CD4-positive, alpha-beta T cell treated with Interleukin-6 at 100 ng/mL for 8 hours (primary cell): ENCODE data around the gene ISOC2.
"Not testable (repeated sequence)": the region's sequence is repeated elsewhere in the genome, so short reads cannot be mapped to it uniquely, and the experiment has no call there.

ENCODE experiments used
- DNase-seq: peaks from one replicate; pipeline ENCODE4 v3.0.0-alpha.2; 2020; ENCODE audit warnings: mixed read lengths, low spot score

The ISOC2 gene, protein sequence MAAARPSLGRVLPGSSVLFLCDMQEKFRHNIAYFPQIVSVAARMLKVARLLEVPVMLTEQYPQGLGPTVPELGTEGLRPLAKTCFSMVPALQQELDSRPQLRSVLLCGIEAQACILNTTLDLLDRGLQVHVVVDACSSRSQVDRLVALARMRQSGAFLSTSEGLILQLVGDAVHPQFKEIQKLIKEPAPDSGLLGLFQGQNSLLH

DNA sequence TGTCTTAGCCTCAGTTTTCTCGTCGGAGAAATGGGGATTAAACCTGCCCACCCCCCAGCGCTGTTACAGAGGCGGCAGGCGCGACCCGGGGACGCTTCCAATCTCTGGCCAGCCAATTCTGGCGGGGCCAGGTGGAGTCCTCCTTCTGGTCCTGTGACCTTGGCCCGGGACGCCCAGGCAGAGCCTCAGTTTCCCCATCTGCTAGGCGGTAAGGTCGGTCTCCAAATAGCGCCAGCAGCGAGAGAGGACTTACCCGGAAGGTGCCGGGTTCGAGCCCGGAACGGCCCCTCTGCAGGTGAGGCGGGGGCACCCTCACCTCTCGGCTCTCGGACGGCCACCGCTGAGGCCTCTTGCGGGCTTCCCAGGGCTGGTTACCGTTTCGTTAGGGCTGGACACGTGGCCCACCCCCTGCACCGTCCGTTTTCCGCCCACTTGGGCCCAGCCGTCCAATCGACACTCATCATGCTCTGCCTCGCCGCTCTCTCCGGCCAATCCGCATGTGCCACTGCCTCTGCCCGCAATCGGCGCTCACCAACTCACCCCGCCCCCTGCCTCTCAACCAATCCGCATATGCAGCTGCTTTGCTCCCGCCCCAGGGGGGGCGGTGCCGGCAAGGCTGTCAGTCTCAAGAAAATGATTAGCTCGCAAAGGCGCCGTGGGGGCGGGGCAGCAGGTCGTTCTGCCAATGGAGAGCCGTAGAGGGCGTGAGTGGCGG lies at the start of gene ISOC2:
Gene ISOC2 (minus strand): TSS at position 384 of the 715 bp plus-strand sequence. CDS start 5,156 bp downstream, outside the sequence.
- peak; percentile 100 for DNase-seq

DNA sequence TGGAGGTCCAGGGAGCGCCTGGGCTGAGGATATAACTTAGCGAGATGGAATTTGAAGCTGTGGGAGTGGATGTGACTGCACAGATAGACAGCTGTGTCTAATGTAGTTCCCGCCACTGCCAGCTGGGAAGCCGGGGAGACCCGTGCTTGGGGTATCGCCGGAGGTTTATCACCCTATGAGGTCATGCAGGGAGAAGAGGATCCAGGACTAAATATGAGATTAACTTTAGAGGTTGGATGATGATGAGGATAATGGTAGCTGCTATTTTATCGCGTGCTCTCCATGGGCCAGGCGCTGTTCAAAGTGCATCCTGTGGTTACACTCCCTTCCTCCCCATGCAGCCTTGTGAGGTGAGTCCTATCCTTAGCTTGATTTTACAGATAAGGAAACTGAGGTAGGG lies 46.7 kb upstream of the ISOC2 start:
- DNase-seq, result no peak

DNA sequence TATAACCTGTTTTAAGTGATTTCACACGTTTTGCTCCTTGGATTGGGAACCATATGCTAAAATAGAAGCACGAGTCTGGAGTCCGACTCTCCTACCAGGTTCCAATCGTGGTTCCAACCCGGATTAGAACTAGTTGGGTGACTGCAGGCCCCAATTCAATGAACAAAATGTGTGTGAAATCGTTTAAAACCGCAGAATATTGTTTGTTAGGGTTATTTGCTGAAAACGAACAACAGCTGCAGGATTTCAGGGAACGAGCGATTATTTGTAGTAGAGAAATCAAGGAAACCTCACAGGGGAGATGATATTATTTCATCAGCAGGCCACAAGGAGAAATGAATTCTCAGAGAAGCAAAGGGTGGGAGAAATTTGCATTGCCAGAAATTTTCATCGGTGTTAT lies 43.5 kb upstream of the ISOC2 start:
- DNase-seq, result no peak

DNA sequence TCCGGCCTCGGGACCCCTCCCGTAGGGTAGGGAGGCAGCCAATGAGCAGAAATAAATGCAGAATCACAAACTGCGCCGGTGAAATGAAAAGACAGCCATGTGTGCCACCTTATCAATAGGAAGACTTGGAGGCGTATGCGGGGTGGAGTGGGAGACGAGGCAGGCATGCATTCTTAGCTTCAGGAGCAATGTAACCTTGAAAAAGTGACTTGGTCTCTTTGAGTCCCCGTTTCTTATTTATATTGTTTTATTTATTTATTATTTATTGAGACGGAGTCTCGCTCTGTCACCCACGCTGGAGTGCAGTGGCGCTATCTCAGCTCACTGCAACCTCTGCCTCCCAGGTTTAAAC lies 42.8 kb upstream of the ISOC2 start:
- DNase-seq, result no peak

GRCh38 chr19:55503502-55504251 lies 42.2 kb upstream of the ISOC2 start:
- DNase-seq, result peak; percentile 90

- no peak for DNase-seq
Observed at GRCh38 chr19:55503157-55503501, 41.7 kb upstream of the ISOC2 start.

DNA sequence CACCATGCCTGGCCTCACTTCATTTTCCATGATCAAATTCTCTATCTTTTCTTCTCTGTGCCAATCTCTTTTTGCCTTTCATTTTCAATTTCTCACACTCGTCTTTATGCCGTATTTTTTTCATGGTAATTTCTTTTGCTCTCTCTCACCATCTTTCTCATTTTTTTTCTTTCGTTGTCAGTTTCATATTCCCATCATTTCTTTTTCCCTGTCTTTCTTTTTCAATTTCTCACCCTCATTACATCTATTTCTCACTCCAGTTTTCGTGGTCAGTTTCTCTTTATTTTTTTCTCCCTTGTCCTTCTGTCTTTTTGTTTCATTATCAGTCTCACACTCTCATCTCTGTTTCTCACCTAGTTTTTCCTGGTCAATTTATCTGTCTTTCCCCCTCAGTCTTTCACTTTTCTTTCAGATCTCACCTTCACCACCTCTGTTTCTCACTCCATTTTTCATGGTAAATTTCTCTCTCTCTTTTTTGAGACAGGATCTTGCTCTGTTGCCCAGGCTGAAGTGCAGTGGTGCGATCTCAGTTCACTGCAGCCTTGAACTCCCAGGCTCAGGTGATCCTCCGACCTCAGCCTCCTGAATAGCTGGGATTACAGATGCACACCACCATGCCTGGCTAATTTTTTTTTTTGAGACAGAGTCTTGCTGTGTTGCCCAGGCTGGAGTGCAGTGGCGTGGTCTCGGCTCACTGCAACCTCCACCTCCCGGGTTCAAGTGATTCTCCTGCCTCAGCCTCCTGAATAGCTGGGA lies 40.9 kb upstream of the ISOC2 start:
- no peak for DNase-seq

- no peak for DNase-seq
Observed at GRCh38 chr19:55500368-55500952, 39.0 kb upstream of the ISOC2 start.

GRCh38 chr19:55498246-55498840 lies 36.9 kb upstream of the ISOC2 start:
- DNase-seq, result no peak

- DNase-seq, result no peak
Observed at GRCh38 chr19:55497763-55498162, 36.3 kb upstream of the ISOC2 start.

DNA sequence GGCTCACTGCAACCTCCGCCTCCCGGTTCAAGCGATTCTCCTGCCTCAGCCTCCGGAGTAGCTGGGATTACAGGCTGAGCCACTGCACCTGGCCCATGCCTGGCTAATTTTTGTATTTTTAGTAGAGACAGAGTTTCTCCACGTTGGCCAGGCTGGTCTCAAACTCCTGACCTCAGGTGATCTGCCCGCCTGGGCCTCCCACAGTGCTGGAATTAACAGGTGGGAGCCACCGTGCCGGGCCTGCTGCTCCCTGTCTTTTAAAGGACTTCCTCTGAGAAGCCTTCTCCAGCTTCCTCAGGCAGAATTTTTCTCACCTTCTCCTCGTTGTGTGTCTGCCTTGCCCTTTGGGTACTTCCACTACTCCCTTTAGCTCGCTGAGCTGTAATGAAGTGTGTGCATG lies 35.4 kb upstream of the ISOC2 start:
- not testable (repeated sequence) for DNase-seq

DNA sequence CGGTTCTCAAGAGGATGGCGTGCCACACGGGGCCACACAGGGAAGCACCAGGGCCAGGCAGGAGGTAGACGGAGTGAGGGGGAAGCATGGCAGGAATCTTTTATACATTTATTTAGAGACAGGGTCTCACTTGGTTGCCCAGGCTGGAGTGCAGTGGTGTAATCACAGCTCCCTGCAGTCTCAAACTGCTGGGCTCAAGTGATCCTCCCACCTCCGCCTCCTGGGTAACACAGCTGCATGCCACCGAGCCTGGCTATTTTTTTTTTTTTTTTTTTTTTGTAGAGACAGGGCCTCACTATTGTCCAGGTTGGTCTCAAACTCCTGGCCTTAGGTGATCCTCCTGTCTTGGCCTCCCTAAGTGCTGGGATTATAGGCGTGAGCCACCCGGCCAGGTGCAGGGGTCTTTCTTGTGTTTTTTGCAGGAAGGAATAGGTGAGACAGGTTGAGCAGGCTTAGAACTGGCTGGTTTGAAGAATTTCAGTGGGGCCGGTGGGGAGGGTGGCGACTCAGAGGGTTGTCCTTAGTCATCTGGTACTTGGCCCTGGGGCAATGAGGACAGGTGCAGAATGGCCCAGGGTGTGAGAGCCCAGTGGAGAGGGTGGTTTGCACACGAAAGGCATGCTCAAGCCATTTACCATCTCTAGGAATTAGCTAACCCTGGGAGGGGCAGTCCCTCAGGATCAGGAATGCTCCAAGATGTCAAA lies 34.4 kb upstream of the ISOC2 start:
- DNase-seq, result no peak

- DNase-seq, result no peak
Observed at GRCh38 chr19:55494172-55494761, 32.8 kb upstream of the ISOC2 start.

GRCh38 chr19:55493645-55494171 lies 32.3 kb upstream of the ISOC2 start:
- DNase-seq, result no peak

- no peak for DNase-seq
Observed at GRCh38 chr19:55493052-55493644, 31.7 kb upstream of the ISOC2 start.

- DNase-seq, result no peak
Observed at GRCh38 chr19:55492362-55492944, 31.0 kb upstream of the ISOC2 start.

- no peak for DNase-seq
Observed at GRCh38 chr19:55491546-55492360, 30.3 kb upstream of the ISOC2 start.

GRCh38 chr19:55490478-55491432 lies 29.3 kb upstream of the ISOC2 start:
- no peak for DNase-seq
